Measurements from ENCODE around the gene CTCF. TPM values are rescaled to one million over a fixed set of nuclear protein-coding genes. Genes with fewer than 3 reads are reported as not detected.

CTCF gene
- total RNA-seq, 5 donors from 2014 or later (not counting 1 experiment from before 2014, with no cell fraction given), result 55.3 to 69.0 (median 64.0) TPM

DNA sequence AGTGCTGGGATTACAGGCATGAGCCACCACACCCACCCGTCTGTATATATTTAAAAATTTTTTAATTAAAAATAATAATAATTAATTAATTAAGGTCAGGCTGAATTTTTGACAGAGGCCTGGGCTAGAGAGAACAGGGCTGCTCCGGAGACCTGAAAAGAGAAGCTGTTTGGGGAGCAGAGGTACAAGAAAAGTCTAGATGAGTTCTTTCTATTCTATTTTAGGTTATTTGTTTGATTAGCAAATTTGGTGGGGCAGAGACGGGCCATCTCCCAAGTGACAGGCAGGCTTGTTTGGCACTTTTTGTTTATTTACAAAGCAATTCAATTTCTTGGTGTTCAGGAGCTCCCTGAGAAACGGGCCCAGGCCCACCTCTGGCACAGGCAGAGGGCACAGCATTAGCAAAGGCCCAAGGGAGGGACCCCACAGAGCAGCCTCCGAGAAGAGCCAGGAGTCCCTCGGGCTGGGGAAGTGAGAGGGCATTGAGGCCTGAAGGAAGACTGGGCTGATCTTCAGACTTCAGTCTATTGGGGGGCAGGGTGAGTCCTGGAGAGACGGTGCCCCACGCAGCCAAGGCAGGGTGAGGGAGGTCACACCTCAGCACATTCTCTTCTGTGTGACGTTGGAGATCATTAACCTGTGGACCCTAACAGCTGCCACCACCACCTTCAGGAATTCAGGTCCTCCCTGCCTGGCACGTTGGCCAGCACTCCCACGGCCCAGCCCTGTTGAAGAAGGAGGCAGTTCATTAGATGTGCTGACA lies 44.5 kb upstream of the CTCF start:
- H3K27me3 Mint-ChIP-seq, result no peaks in the 10 kb centered on the region
- H3K27me3 ChIP-seq (replicated peaks in 1 of 2; ENCODE audit: control insufficient read depth in 2 of 2, extremely low read depth in 1 of 2, insufficient read depth in 2 of 2, low read length in 1 of 2), result no peaks in the 10 kb centered on the region
- no peaks in the 10 kb centered on the region for H3K9me3 Mint-ChIP-seq
- no peaks in the 10 kb centered on the region for H3K36me3 ChIP-seq (ENCODE audit: control insufficient read depth in 2 of 2, extremely low read depth in 1 of 2, insufficient read depth in 1 of 2, low read length in 1 of 2)
- no peak overlapping the region for H3K27ac Mint-ChIP-seq
- H3K4me1 Mint-ChIP-seq, result peaks cover 22 to 44% (median 42%) of the 10 kb centered on the region in 3 donors
- 83% methylated on average over 6 of the region's 11 CpGs for WGBS (ENCODE audit: insufficient coverage)
- H3K4me3 Mint-ChIP-seq, result peak overlapping the region in 1 of 3 donors; percentile 36
- DNase-seq (no peak), ATAC-seq (replicated peaks in 1 of 4) (no peak)
- ChIA-PET CTCF (interaction anchor here (0.6 to 1.1 kb wide), 5 partner anchors 21 to 142 kb away, joined by 3 read pairs; partner anchors contain the start of genes ACD (in 1 of the 2) and ATP6V0D1 (in 1 of the 2)), POLR2A (no interaction called here)
- no peak overlapping the region for H3K27ac ChIP-seq (ENCODE audit: low read length)
- H3K4me1 ChIP-seq (ENCODE audit: control insufficient read depth in 1 of 2, extremely low read depth in 1 of 2, insufficient read depth in 2 of 2, low read length in 2 of 2), result peaks cover 0 to 48% of the 10 kb centered on the region in 2 experiments
- H3K4me3 ChIP-seq (ENCODE audit: control insufficient read depth in 1 of 2, extremely low read depth in 1 of 2, low read length in 1 of 2), result no peak overlapping the region
- H3K9me3 ChIP-seq, result no peaks in the 10 kb centered on the region
- H3K36me3 Mint-ChIP-seq, result no peaks in the 10 kb centered on the region

DNA sequence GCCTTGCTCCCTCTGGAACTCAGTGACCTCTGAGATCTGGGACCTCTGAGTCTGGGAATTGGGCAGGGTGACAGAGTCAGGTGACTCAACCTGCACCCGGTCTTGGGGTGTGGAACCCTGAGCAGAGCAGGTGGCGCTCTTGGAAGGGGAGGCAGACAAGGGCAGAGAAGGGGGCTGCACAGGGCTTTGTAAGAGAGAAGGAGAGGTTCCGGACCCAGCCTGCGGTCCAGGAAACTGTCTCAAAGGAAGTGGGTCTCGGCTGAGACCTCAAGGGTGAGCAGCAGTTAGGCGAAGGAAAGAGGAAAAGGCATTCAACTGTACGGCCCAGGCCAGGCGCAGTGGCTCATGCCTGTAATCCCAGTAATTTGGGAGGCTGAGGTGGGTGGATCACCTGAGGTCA lies 43.6 kb upstream of the CTCF start:
- Mint-ChIP-seq H3K27me3 (no peaks in the 10 kb centered on the region), H3K4me1 (peaks cover 23 to 46% (median 44%) of the 10 kb centered on the region in 3 donors), H3K9me3 (no peaks in the 10 kb centered on the region), H3K4me3 (peak overlapping the region in 1 of 3 donors; percentile 61), H3K36me3 (no peaks in the 10 kb centered on the region), H3K27ac (peak overlapping the region in 1 of 2 donors; percentile 72)
- Histone ChIP-seq H3K27ac (ENCODE audit: low read length) (peak overlapping the region; percentile 5), H3K4me3 (ENCODE audit: control insufficient read depth in 1 of 2, extremely low read depth in 1 of 2, low read length in 1 of 2) (no peak overlapping the region), H3K36me3 (ENCODE audit: control insufficient read depth in 2 of 2, extremely low read depth in 1 of 2, insufficient read depth in 1 of 2, low read length in 1 of 2) (no peaks in the 10 kb centered on the region), H3K9me3 (no peaks in the 10 kb centered on the region), H3K4me1 (ENCODE audit: control insufficient read depth in 1 of 2, extremely low read depth in 1 of 2, insufficient read depth in 2 of 2, low read length in 2 of 2) (peaks cover 0 to 48% of the 10 kb centered on the region in 2 experiments), H3K27me3 (replicated peaks in 1 of 2; ENCODE audit: control insufficient read depth in 2 of 2, extremely low read depth in 1 of 2, insufficient read depth in 2 of 2, low read length in 1 of 2) (no peaks in the 10 kb centered on the region)
- 44% methylated on average over 8 of the region's 8 CpGs for WGBS (ENCODE audit: insufficient coverage)
- POLR2A ChIA-PET, result no interaction called here
- CTCF ChIA-PET, result interaction anchor here in 1 of 2 donors (0.5 kb wide), 1 partner anchor 1622 kb away, joined by 3 read pairs; no protein-coding TSS in a partner anchor
- DNase-seq, result no peak
- no peak for ATAC-seq (replicated peaks in 1 of 4)

DNA sequence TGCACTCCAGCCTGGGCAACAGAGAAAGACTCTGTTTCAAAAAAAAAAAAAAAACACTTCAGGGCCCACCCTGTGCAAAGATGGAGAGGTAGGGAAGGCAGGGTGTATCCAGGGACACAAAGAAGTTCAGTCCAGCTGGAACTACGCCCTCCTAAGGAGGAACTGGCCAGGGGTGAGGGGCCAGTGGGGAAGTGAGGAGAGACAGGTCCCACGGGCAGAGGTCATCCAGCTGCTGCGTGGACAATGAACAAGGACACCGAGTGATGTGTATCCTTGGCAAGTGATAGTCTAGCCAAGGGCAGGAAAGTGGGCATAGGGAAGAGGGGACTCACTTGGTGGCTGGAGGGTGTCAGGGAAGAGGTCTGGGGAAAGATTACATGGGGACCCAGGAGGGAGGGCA lies 43.1 kb upstream of the CTCF start:
- no peak for DNase-seq
- peak overlapping the region in 1 of 3 donors; percentile 61 for H3K4me3 Mint-ChIP-seq
- no peaks in the 10 kb centered on the region for H3K9me3 Mint-ChIP-seq
- peak overlapping the region in 1 of 2 donors; percentile 30 for H3K27ac Mint-ChIP-seq
- H3K27ac ChIP-seq (ENCODE audit: low read length), result no peak overlapping the region
- CTCF ChIA-PET, result interaction anchor here in 1 of 2 donors (0.5 to 0.7 kb wide), 2 partner anchors 110 to 1621 kb away, joined by 3 to 8 read pairs; no protein-coding TSS in a partner anchor
- peaks cover 0 to 43% of the 10 kb centered on the region in 2 experiments for H3K4me1 ChIP-seq (ENCODE audit: control insufficient read depth in 1 of 2, extremely low read depth in 1 of 2, insufficient read depth in 2 of 2, low read length in 2 of 2)
- H3K27me3 Mint-ChIP-seq, result no peaks in the 10 kb centered on the region
- ATAC-seq (replicated peaks in 1 of 4), result no peak
- WGBS (ENCODE audit: insufficient coverage), result 86% methylated on average over 4 of the region's 4 CpGs
- H3K36me3 ChIP-seq (ENCODE audit: control insufficient read depth in 2 of 2, extremely low read depth in 1 of 2, insufficient read depth in 1 of 2, low read length in 1 of 2), result no peaks in the 10 kb centered on the region
- H3K9me3 ChIP-seq, result no peaks in the 10 kb centered on the region
- H3K4me3 ChIP-seq (ENCODE audit: control insufficient read depth in 1 of 2, extremely low read depth in 1 of 2, low read length in 1 of 2), result no peak overlapping the region
- H3K4me1 Mint-ChIP-seq, result peaks cover 23 to 45% (median 44%) of the 10 kb centered on the region in 3 donors
- H3K27me3 ChIP-seq (replicated peaks in 1 of 2; ENCODE audit: control insufficient read depth in 2 of 2, extremely low read depth in 1 of 2, insufficient read depth in 2 of 2, low read length in 1 of 2), result no peaks in the 10 kb centered on the region
- POLR2A ChIA-PET, result no interaction called here
- H3K36me3 Mint-ChIP-seq, result no peaks in the 10 kb centered on the region

DNA sequence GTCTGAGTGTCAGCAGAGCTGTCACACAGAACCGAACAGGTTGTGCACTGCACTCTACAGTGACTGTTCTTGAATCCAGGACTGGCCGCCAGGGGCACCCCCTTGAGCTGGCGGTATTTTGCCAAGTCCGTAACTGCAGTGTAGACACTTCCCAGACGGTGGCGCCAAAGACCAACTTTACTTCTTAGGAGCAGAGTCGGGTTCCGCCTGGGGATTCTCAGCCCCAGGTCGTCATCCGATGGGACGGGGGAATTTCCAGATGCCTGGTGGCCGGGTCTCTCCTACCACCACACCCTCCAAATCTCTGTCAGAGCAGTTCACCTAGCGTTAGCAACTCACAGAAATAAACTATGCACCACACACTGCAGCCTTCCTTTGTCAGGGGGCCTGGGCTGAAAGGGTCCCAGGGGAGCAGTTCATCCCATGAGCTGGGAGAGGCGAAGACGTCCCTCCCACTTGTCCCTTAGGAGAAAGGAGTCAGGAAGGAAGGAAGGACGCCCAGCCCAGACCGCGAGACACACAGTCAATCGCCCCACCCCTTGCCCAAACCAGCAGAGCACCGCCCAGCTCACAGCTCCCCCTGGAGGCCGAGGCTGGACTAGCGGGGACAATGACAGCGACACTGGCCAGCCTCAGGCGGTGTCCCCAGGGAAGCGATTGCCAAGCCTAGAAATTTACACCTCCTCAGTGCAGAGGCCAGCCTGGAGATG lies 41.1 kb upstream of the CTCF start:
- Mint-ChIP-seq H3K4me1 (peaks cover 18 to 37% (median 35%) of the 10 kb centered on the region in 3 donors), H3K36me3 (no peaks in the 10 kb centered on the region), H3K27me3 (no peaks in the 10 kb centered on the region), H3K9me3 (no peaks in the 10 kb centered on the region), H3K27ac (peak overlapping the region; percentile 95 to 96), H3K4me3 (peak overlapping the region; percentile 86 to 96 (median 86))
- DNase-seq (peak; percentile 85 to 99 (median 95)), ATAC-seq (replicated peaks in 1 of 4) (peak; percentile 86 to 94 (median 90))
- POLR2A ChIA-PET, result interaction anchor here in 1 of 2 donors (0.6 to 1.1 kb wide), 3 partner anchors 41 to 323 kb away, joined by 3 to 6 read pairs (median 3); no protein-coding TSS in a partner anchor
- H3K27me3 ChIP-seq (replicated peaks in 1 of 2; ENCODE audit: control insufficient read depth in 2 of 2, extremely low read depth in 1 of 2, insufficient read depth in 2 of 2, low read length in 1 of 2), result no peaks in the 10 kb centered on the region
- H3K4me3 ChIP-seq (ENCODE audit: control insufficient read depth in 1 of 2, extremely low read depth in 1 of 2, low read length in 1 of 2), result peak overlapping the region; percentile 64
- H3K27ac ChIP-seq (ENCODE audit: low read length), result peak overlapping the region; percentile 97
- CTCF ChIA-PET, result interaction anchor here (0.5 to 2.7 kb wide), 57 partner anchors 8 to 768 kb away, joined by 3 to 29 read pairs (median 4); partner anchors contain the start of genes ACD (in 2 of the 2), CARMIL2 (in 2 of the 2), ATP6V0D1 (in 1 of the 2) and C16orf86 (in 1 of the 2)
- no peaks in the 10 kb centered on the region for H3K9me3 ChIP-seq
- no peaks in the 10 kb centered on the region for H3K36me3 ChIP-seq (ENCODE audit: control insufficient read depth in 2 of 2, extremely low read depth in 1 of 2, insufficient read depth in 1 of 2, low read length in 1 of 2)
- 0% methylated on average over 17 of the region's 25 CpGs for WGBS (ENCODE audit: insufficient coverage)
- H3K4me1 ChIP-seq (ENCODE audit: control insufficient read depth in 1 of 2, extremely low read depth in 1 of 2, insufficient read depth in 2 of 2, low read length in 2 of 2), result peaks cover 0 to 37% of the 10 kb centered on the region in 2 experiments

DNA sequence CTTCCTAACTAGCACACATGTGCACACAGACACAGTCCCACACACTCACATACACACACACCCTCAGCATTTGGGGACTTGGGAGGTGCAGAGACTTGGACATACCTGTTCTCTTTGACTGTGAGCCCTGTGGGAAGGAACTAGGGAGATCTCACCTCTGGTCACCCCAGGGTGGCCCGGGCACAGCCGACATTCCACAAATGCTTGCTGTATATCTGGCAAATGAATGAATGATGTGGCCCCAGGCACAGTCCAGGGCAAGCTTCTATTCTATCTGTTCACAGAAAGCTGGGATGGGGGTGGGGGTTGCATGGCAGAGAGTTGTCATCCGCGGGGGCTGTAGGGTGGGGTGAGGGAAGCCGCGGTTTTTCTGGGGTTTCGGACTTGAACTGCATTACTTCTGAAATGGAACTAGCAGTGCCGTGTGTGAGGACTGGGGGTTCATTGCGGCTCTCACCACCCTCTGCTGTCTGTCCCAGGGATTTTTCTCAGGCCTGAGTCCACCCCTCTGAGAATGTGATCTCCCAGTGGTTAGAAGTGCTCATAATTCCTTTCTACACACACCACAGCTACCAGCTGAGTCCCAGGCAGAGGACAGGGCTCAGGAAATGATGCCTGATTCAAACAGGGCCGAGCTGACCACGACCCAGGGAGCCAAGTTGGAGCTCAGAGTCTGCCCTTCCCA lies 37.0 kb upstream of the CTCF start:
- no peaks in the 10 kb centered on the region for H3K36me3 Mint-ChIP-seq
- Histone ChIP-seq H3K36me3 (ENCODE audit: control insufficient read depth in 2 of 2, extremely low read depth in 1 of 2, insufficient read depth in 1 of 2, low read length in 1 of 2) (no peaks in the 10 kb centered on the region), H3K9me3 (no peaks in the 10 kb centered on the region), H3K27me3 (replicated peaks in 1 of 2; ENCODE audit: control insufficient read depth in 2 of 2, extremely low read depth in 1 of 2, insufficient read depth in 2 of 2, low read length in 1 of 2) (peaks cover 0 to 20% of the 10 kb centered on the region in 2 experiments), H3K4me1 (ENCODE audit: control insufficient read depth in 1 of 2, extremely low read depth in 1 of 2, insufficient read depth in 2 of 2, low read length in 2 of 2) (peaks cover 6 to 35% of the 10 kb centered on the region in 2 experiments), H3K27ac (ENCODE audit: low read length) (no peak overlapping the region), H3K4me3 (ENCODE audit: control insufficient read depth in 1 of 2, extremely low read depth in 1 of 2, low read length in 1 of 2) (no peak overlapping the region)
- no peak overlapping the region for H3K4me3 Mint-ChIP-seq
- H3K27ac Mint-ChIP-seq, result no peak overlapping the region
- 85% methylated on average over 9 of the region's 11 CpGs for WGBS (ENCODE audit: insufficient coverage)
- peaks cover 20 to 24% (median 23%) of the 10 kb centered on the region in 3 donors for H3K4me1 Mint-ChIP-seq
- POLR2A ChIA-PET, result interaction anchor here in 1 of 2 donors (0.6 kb wide), 1 partner anchor 144 kb away, joined by 4 read pairs; no protein-coding TSS in a partner anchor
- CTCF ChIA-PET, result interaction anchor here (0.6 to 1.0 kb wide), 3 partner anchors 12 to 89 kb away, joined by 3 to 4 read pairs (median 4); no protein-coding TSS in a partner anchor
- H3K9me3 Mint-ChIP-seq, result no peaks in the 10 kb centered on the region
- DNase-seq, result no peak
- H3K27me3 Mint-ChIP-seq, result peaks cover 4 to 5% of the 10 kb centered on the region in 2 donors
- ATAC-seq (replicated peaks in 1 of 4), result no peak

Measured in T-cell (primary cell).